ENCODE measurements around the gene ACBD6. TPM values are rescaled to one million over a fixed set of nuclear protein-coding genes. Genes with fewer than 3 reads are reported as not detected.

ACBD6 gene
- total and polyA plus RNA-seq, 2 experiments from 2014 or later, result 75.7 to 88.8 TPM

- H3K4me3 Mint-ChIP-seq, result no peak overlapping the region
- H3K27me3 Mint-ChIP-seq (ENCODE audit: insufficient read depth, low read depth, poor library complexity), result no peaks in the 10 kb centered on the region
Observed at GRCh38 chr1:180402001-180402400, 100.4 kb downstream of the ACBD6 start.

More at GRCh38 chr1:180402001-180402400, 100.4 kb downstream of the ACBD6 start:
- ATAC-seq (no peak), DNase-seq (ENCODE audit: low spot score) (no peak)
- H3K27ac ChIP-seq (ENCODE audit: low read depth), result no peak overlapping the region
- no peaks in the 10 kb centered on the region for H3K36me3 ChIP-seq (ENCODE audit: insufficient read depth)
- H3K4me2 ChIP-seq, result no peak overlapping the region
- H2AFZ ChIP-seq, result no peak overlapping the region
- no peaks in the 10 kb centered on the region for H3K27me3 ChIP-seq (ENCODE audit: insufficient read depth)
- H3K9me2 ChIP-seq (ENCODE audit: insufficient read depth), result no peaks in the 10 kb centered on the region
- Mint-ChIP-seq H3K36me3 (ENCODE audit: low read depth) (no peaks in the 10 kb centered on the region), H3K27ac (peak overlapping the region; percentile 7; the same call in 1 of the 2 replicates), H3K4me1 (peaks cover 7% of the 10 kb centered on the region; the same call in 2 of the 3 replicates), H3K9me3 (no peaks in the 10 kb centered on the region)
- no peaks in the 10 kb centered on the region for H4K20me1 ChIP-seq (replicated peaks; ENCODE audit: insufficient read depth)
- no peaks in the 10 kb centered on the region for H3F3A ChIP-seq (replicated peaks; ENCODE audit: low read depth)
- TF ChIP-seq ZNF114 (CRISPR knock-in tag; IDR thresholded peaks at IDR 0.05), result no peak
- TF ChIP-seq ETS1 (IDR thresholded peaks at IDR 0.05), result no peak
- no peak for TF ChIP-seq ZNF331 (CRISPR knock-in tag; IDR thresholded peaks at IDR 0.05; ENCODE audit: low read depth)
- TF ChIP-seq STAT1 (IDR thresholded peaks at IDR 0.05; ENCODE audit: unreplicated experiment), result no peak
- TF ChIP-seq JUNB (IDR thresholded peaks at IDR 0.05; ENCODE audit: unreplicated experiment), result no peak
- no peak for TF ChIP-seq EZH2phosphoT487 (IDR thresholded peaks at IDR 0.05; ENCODE audit: unreplicated experiment)
- TF ChIP-seq NANOG (IDR thresholded peaks at IDR 0.05; ENCODE audit: borderline replicate concordance), result no peak
- TF ChIP-seq REST (IDR thresholded peaks at IDR 0.05; ENCODE audit: unreplicated experiment), result no peak
- TF ChIP-seq ZNF462 (CRISPR knock-in tag; IDR thresholded peaks at IDR 0.05), result no peak
- no peak for TF ChIP-seq POLR2AphosphoS5 (IDR thresholded peaks at IDR 0.05; ENCODE audit: low read depth)
- TF ChIP-seq EZH2 (IDR thresholded peaks at IDR 0.05; ENCODE audit: low read depth, unreplicated experiment), result no peak
- no peak for TF ChIP-seq CREB1 (CRISPR knock-in tag; IDR thresholded peaks at IDR 0.05; ENCODE audit: low read depth)
- TF ChIP-seq CTCF (conservative IDR thresholded peaks at IDR 0.05; ENCODE audit: low read depth in 2 of 2), result no peak
- no peak overlapping the region for H3K4me3 ChIP-seq
- no peaks in the 10 kb centered on the region for H3K79me2 ChIP-seq (replicated peaks; ENCODE audit: insufficient read depth)
- peaks cover 13% of the 10 kb centered on the region for H3K4me1 ChIP-seq (ENCODE audit: insufficient read depth)
